NCI-H69 (cell line): ENCODE data around the gene PCDHB9.

ENCODE experiments used
- DNase-seq: peaks from one replicate; lab custom pipeline; 2025; lab: John Stamatoyannopoulos, UW

The PCDHB9 gene

DNA sequence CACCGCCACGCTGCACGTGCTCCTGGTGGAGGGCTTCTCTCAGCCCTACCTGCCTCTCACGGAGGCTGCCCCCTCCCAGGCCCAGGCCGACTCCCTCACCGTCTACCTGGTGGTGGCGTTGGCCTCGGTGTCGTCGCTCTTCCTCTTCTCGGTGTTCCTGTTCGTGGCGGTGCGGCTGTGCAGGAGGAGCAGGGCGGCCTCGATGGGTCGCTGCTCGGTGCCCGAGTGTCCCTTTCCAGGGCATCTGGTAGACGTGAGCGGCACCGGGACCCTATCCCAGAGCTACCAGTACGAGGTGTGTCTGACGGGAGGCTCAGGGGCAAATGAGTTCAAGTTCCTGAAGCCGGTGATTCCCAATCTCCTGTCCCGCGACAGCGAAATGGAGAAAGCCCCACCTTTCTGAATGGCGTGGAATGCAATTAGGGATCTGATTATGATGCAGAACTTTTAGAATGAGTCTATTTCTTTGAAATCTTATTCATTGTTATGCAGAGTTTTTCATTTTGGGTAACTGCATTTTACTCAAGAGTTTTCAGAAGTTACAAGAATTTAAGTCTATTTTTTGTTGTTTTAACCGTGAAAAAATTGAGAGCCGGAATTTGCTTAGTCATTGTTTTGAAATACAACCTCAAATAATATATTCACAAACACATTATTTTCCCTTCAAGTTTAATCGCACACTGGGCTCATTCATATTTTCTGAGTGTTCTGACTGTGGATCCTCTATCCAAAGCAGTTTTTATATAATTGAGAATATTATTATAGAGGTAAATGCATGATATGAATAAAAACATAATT lies 49.8 kb downstream of the PCDHB9 start:
- DNase-seq: no peak
